KOPT-K1 (cell line): ENCODE measurements around the gene NOL4L.
A peak's percentile ranks its signal among the peaks of the same experiment; 100 is the strongest.

ENCODE experiments used
- H3K27ac ChIP-seq: fragments of 200-600 bp; sonication (generic); 2 replicates; pipeline ENCODE4 v1.5.1; 2016; ENCODE audit warnings: antibody characterized with exemption, mild to moderate bottlenecking, low read depth, low read length; ENCODE audit not compliant: poor library complexity, severe bottlenecking
- H3K36me3 ChIP-seq: fragments of 200-600 bp; sonication (generic); 2 replicates; pipeline ENCODE4 v1.5.1; 2017; ENCODE audit warnings: antibody characterized with exemption, mild to moderate bottlenecking, low read length, moderate library complexity; ENCODE audit not compliant: insufficient read depth
- H3K9me3 ChIP-seq: fragments of 200-600 bp; sonication (generic); 2 replicates; pipeline ENCODE4 v1.5.1; 2017; ENCODE audit warnings: antibody characterized with exemption, low read length, mild to moderate bottlenecking; ENCODE audit not compliant: insufficient read depth, poor library complexity, severe bottlenecking

The NOL4L gene

GRCh38 chr20:32484225-32484957, 100.7 kb downstream of the NOL4L start:
- H3K27ac ChIP-seq = peak overlapping the region; percentile 95
- peaks cover 6% of the 10 kb centered on the region for H3K9me3 ChIP-seq
- peaks cover 6% of the 10 kb centered on the region; the same call in 1 of the 2 replicates for H3K36me3 ChIP-seq

DNA sequence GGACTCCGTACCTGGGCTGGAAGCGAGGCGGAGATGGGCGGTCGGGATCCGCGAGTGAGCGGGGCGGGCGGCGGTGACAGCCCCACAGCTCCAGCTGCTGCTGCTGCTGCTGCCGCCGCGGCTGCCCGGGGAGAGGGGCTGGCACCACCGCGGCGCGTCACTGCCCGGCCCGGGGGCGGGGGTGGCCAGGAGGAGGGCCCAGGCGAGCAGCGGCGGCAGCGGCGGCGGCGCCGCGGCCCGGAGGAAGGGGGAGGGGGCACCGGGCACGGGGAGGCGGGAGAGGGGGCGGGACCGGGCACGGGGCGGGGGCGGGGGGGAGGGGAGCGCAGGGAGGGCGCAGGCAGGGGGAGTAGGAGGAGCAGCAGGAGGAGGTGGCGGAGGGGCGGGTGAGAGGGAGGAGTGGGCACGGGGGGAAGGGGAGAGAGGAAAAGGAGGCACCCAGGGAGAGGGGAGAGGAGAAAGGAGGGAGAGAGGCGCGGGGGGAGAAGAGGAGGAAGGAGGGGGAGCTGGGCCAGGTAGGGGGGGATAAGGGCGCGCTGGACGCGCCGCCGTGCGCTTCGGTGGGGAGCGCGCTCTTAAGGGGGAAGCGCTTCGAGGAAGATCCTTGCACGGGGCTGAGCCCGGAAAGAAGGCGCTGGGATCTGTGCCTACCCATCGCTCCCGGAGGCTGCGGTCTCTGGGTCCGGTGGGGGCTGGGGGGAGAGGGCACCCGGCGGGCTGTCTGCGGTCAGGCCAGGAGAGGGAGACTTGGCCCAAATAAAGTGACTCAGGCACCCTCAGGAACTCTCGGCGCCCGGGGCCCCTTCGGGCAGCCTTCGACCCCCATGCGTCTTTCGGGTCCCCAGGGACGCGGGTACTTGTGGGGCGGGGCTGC, 101.5 kb downstream of the NOL4L start:
- H3K27ac ChIP-seq = peak overlapping the region; percentile 95
- H3K36me3 ChIP-seq = peaks cover 6% of the 10 kb centered on the region; the same call in 1 of the 2 replicates
- no peaks in the 10 kb centered on the region for H3K9me3 ChIP-seq

DNA sequence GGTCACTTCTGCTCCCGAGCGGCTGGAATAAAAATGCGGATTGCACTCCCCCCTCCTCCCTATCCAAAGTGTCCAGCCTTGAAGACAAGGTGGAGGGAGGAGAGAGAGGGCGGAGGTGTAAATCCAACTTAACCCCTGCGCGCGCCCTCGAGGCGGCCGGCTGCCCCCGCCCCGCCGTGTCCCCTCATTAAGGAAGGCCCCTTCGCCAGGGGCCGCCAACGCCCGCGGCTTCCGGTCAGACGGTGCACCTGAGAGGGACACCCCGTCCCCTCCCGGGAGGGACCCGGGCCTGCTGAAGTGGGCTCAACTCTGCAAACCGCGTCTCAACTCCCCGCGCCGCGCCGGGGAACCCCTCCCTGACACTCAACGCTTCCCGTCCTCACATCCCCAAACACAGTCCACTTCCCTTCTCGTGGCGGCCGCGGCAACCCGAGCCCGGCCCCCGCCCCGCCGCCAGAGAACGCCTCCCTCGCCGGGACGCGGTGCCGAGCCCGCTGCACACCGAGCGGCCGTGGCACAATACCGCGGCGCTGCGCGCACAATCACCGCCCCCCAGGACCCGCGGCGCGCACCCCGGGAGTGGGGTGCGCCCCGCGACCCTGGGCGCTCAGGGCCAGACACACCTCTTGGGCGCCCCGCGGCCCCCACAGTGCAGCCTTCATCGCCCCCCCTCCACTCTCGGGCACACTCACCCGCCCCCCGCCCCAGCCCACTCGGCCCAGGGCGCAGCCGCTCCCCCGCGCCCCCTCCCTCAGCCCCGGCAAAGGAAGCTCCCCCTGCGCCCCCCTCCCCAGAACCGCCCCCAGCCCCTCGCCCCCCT, 102.5 kb downstream of the NOL4L start:
- H3K9me3 ChIP-seq = no peaks in the 10 kb centered on the region
- H3K27ac ChIP-seq = peak overlapping the region; percentile 64
- peaks cover 6% of the 10 kb centered on the region; the same call in 1 of the 2 replicates for H3K36me3 ChIP-seq

- peaks cover 6% of the 10 kb centered on the region; the same call in 1 of the 2 replicates for H3K36me3 ChIP-seq
- peak overlapping the region; percentile 64 for H3K27ac ChIP-seq
- H3K9me3 ChIP-seq = no peaks in the 10 kb centered on the region
These were observed 103.0 kb downstream of the NOL4L start for GRCh38 chr20:32482143-32482441.

GRCh38 chr20:32481311-32482142, 103.6 kb downstream of the NOL4L start:
- Histone ChIP-seq H3K9me3 (no peaks in the 10 kb centered on the region), H3K27ac (peak overlapping the region; percentile 64), H3K36me3 (peaks cover 5% of the 10 kb centered on the region; the same call in 1 of the 2 replicates)

DNA sequence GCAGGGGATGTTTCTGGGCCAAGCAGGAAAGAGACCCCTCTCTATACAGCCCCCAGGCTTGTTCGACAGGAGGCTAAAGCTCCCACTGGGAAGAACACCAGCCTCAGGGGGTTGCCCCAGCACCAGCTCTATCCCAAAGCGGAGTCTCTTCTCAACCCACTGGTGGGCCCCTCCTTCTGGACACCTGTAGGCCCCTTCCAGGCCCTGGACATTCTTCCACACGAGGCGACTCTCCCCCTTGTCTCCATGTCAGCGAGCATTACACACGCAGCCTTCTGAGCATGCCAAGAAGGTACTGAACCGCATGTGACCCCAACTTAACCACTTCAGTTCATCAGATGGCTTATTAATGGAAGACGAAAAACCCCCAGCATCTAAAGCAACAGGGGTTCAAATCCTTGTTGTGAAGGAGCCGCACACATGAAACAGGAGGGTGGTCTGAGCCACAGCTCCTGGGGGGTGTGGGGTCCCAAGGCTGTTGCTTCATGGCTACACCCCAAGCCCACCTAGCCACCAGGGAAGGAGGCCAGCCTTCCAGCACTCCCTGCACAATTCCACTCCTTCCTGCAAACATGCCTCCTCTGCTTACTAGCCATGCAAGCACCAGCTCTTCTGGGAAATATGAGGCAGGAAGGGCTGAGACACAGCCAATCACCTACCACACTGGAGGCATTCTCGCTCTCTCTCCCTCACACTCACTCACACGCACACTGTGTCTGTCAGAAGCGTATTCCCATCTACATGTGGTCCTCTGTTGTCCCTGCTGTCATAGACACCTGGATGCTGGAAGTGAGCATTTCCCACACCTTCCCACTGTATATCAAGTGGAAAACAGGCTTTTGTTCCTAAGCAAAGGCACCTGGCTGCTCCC, 104.5 kb downstream of the NOL4L start:
- Histone ChIP-seq H3K9me3 (no peaks in the 10 kb centered on the region), H3K36me3 (peaks cover 2% of the 10 kb centered on the region; the same call in 1 of the 2 replicates), H3K27ac (no peak overlapping the region)

DNA sequence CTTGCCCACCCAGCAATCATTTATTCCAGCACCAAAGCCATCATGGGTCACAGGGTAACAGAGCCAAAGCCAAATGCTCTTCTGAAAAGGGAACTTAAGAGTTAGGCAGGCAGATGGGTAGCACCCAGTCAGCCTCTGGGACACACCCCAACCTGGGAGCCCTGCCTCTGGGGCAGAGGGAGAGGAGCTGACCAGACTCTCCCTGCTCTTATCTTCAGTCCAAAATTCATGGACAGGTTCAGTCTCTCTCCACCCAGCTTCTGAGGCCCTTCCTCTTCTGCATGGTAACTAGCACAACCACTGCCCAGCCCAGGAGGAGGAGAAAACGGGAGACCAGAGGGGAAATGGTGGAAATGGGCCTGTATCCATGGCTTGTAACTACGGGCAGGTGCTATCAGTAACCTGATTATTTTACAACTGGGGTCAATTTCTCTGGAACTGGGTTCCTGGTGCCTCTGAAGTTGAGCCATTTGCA, 105.4 kb downstream of the NOL4L start:
- Histone ChIP-seq H3K9me3 (no peaks in the 10 kb centered on the region), H3K27ac (no peak overlapping the region), H3K36me3 (peaks cover 11% of the 10 kb centered on the region)

GRCh38 chr20:32479012-32479411, 106.1 kb downstream of the NOL4L start:
- H3K36me3 ChIP-seq = peaks cover 18% of the 10 kb centered on the region
- no peak overlapping the region for H3K27ac ChIP-seq
- H3K9me3 ChIP-seq = no peaks in the 10 kb centered on the region

GRCh38 chr20:32478576-32478975, 106.6 kb downstream of the NOL4L start:
- Histone ChIP-seq H3K9me3 (no peaks in the 10 kb centered on the region), H3K27ac (no peak overlapping the region), H3K36me3 (peaks cover 23% of the 10 kb centered on the region)

DNA sequence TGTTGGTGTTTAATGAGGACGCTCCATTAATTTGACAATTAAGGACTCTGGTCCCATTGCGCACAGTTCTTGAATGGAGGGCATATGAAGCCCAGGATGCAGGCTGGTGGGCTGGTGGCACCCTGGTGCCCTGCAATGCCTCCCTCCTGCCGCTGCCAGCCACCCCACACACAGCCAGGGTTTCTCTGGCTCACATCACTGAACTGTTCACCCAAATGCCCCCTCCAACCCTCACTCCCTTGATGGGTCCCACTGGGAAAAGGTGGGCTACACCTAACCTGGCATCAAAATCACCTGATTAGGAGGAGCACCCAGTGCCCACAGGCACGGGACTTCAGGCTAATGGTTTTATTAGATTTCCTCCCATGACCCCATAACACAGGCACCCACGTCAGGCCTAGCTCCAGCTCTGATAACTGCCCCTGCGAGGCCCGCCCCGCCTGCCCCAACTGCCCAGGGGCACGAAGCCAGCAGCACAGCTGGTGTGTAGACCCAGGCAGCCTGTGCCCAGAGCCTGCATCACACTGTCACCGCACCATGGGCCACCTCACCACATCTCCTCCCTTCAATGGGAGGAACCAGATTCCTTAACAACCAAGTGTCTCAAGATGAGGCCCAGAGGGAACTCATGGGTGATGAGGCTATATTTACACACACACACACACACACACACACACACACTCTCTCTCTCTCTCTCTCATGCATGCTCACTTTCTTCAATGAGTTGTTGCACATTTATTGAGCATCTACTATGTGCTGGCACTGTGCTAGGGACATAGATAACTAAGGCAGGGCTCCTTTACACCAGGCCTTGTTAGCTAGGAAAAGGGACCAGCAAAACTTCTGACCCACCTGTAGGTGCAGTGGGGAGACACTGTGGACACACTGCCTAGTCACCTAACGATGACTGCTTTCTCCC, 107.3 kb downstream of the NOL4L start:
- Histone ChIP-seq H3K27ac (no peak overlapping the region), H3K9me3 (no peaks in the 10 kb centered on the region), H3K36me3 (peaks cover 30% of the 10 kb centered on the region)

DNA sequence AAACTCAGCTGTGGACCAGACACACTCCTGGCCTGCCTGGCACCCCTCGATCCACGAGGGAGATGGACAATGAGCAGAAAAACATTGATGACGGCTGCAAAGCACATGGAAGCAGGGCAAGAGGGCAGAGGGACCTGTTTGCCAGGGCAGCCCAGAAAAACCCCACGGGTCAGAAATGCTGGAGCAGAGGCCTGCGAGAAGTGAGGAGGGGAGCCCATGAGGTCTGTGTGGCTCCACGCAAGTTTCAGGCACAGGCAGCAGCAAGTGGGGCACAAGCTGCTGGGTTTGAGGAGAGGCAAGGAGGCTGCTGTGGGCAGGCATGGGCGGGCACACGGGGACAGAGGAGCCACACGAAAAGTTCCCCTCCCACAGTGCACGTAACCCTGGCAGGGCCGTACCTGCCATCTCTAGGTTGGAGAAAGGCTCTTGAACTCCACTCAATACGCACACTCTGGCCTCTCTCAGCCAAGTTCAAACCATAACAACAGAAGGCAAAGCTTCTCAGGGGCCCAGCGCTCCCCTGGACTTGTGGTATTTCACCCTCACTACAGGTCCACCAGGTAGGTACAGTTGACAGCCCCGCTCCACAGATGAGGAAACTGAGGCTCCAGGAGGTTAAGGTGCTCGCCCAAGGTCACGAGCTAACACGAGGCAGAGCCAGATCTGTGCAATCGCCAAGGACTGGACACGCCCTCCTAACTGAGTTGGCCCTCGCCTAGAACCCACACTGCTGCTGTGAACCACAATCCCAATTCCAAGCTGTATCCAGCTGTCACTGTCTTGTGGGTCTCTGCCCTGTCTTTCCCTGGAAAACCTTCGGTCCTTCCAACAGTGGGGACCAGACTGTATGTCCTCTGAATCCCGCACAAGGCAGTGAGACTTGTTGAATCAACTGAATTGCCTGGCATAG, 108.2 kb downstream of the NOL4L start:
- peak overlapping the region; percentile 3 for H3K27ac ChIP-seq
- H3K36me3 ChIP-seq = peaks cover 39% of the 10 kb centered on the region
- H3K9me3 ChIP-seq = no peaks in the 10 kb centered on the region
